Chondrocyte (in vitro differentiated cells): ENCODE results near the gene AGBL4. TPM values are rescaled to one million over a fixed set of nuclear protein-coding genes. Genes with fewer than 3 reads are reported as not detected.
"Not testable (repeated sequence)": the region's sequence is repeated elsewhere in the genome, so short reads cannot be mapped to it uniquely, and the experiment has no call there.

Experiments used
- DNase-seq: peaks from one replicate; pipeline ENCODE4 v3.0.0; 2021; ENCODE audit warnings: mixed read lengths, low spot score
- H3K27ac Mint-ChIP-seq: one replicate; pipeline ENCODE4 v1.8.0; 2021; ENCODE audit warnings: mild to moderate bottlenecking, moderate library complexity, mixed read lengths; ENCODE audit not compliant: unreplicated experiment
- H3K27me3 Mint-ChIP-seq: 2 replicates; pipeline ENCODE4 v1.8.0; 2021; ENCODE audit warnings: low read depth, mixed read lengths
- H3K36me3 Mint-ChIP-seq: 2 replicates; pipeline ENCODE4 v1.8.0; 2021; ENCODE audit warnings: low read depth, mixed read lengths
- H3K4me1 Mint-ChIP-seq: 2 replicates; pipeline ENCODE4 v1.8.0; 2021; ENCODE audit warnings: low read depth, mild to moderate bottlenecking, mixed read lengths
- H3K4me3 Mint-ChIP-seq: one replicate; pipeline ENCODE4 v1.8.0; 2021; ENCODE audit warnings: mild to moderate bottlenecking, moderate library complexity, mixed read lengths; ENCODE audit not compliant: unreplicated experiment
- H3K9me3 Mint-ChIP-seq: 2 replicates; pipeline ENCODE4 v1.8.0; 2021; ENCODE audit warnings: low read depth, mixed read lengths
- total RNA-seq: library from RNA; stranded (reverse); gene quantifications from 3 replicates; pipeline ENCODE4 v1.2.1, GENCODE V29; 2021
- TF ChIP-seq, protein P1 (sequence below): fragments of 200-600 bp; sonication (generic); IDR thresholded peaks from 2 replicates; pipeline ENCODE4 v1.5.0; 2021; ENCODE audit warnings: antibody characterized with exemption, mild to moderate bottlenecking, moderate library complexity

The AGBL4 gene
- total RNA-seq, 1 donor from 2014 or later: not detected

DNA sequence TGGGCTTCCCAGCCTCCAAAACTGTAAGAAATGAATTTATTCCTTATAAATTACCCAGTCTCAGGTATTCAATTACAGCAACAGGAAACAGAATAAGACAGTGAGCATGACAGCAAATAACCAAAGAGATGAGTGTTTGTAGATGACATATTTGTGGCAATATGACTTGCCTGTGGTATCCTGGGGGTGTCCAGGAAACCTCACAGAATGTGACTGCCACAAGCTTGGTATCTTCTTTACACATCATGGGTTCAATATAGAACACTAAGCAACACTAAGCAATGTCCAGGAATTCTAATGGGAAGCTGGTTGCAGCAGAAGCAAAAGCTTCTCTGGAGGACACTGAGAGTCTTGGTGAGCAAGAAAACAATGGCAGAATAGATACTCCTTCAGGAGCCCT is 1010.7 kb downstream of the AGBL4 start:
- Mint-ChIP-seq H3K27me3 (no peaks in the 10 kb centered on the region), H3K9me3 (peaks cover 6% of the 10 kb centered on the region), H3K36me3 (no peaks in the 10 kb centered on the region), H3K4me1 (no peaks in the 10 kb centered on the region), H3K4me3 (no peak overlapping the region), H3K27ac (no peak overlapping the region)
- DNase-seq: no peak
- TF ChIP-seq, protein P1, sequence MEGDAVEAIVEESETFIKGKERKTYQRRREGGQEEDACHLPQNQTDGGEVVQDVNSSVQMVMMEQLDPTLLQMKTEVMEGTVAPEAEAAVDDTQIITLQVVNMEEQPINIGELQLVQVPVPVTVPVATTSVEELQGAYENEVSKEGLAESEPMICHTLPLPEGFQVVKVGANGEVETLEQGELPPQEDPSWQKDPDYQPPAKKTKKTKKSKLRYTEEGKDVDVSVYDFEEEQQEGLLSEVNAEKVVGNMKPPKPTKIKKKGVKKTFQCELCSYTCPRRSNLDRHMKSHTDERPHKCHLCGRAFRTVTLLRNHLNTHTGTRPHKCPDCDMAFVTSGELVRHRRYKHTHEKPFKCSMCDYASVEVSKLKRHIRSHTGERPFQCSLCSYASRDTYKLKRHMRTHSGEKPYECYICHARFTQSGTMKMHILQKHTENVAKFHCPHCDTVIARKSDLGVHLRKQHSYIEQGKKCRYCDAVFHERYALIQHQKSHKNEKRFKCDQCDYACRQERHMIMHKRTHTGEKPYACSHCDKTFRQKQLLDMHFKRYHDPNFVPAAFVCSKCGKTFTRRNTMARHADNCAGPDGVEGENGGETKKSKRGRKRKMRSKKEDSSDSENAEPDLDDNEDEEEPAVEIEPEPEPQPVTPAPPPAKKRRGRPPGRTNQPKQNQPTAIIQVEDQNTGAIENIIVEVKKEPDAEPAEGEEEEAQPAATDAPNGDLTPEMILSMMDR: no peak

DNA sequence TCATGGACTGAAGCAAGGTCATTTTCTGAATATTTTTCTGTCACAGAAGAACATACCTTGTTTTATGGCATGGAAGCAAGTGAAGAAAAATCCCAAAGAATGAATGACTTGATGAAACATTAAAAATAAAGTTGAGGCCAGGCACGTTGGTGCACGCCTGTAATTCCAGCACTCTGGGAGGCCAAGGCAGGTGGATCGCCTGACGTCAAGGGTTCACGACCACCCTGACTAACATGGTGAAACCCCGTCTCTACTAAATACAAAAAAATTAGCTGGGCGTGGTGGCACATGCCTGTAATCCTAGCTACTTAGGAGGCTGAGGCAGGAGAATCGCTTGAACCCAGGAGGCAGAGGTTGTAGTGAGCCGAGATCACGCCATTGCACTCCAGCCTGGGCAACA is 1020.8 kb downstream of the AGBL4 start:
- H3K4me1 Mint-ChIP-seq, H3K4me3 Mint-ChIP-seq, H3K36me3 Mint-ChIP-seq, H3K27ac Mint-ChIP-seq, DNase-seq, H3K27me3 Mint-ChIP-seq: not testable (repeated sequence)
- peaks cover 20% of the 10 kb centered on the region for H3K9me3 Mint-ChIP-seq

DNA sequence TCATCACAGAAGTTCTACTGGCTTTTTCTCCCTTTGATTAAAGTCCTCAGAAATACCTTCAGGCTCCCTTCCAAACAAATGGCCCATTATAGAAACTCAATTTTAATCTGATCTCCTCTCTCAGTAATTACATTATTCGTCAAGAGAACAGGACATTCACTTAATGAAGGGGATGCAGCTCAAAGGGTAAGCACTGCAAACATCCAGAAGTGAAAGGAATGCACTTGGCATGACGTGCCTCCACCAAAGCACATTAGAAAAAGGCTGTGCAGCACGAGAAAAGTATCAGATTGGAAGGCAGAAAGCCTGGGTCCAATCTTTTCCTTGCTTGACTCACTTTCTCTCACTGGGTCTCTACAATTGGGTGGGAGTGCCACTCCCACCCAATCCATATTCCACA is 1024.4 kb downstream of the AGBL4 start:
- TF ChIP-seq, protein P1: no peak
- no peak overlapping the region for H3K4me3 Mint-ChIP-seq
- no peak overlapping the region for H3K27ac Mint-ChIP-seq
- no peaks in the 10 kb centered on the region for H3K27me3 Mint-ChIP-seq
- DNase-seq: no peak
- no peaks in the 10 kb centered on the region for H3K36me3 Mint-ChIP-seq
- no peaks in the 10 kb centered on the region for H3K4me1 Mint-ChIP-seq
- H3K9me3 Mint-ChIP-seq: peaks cover 16% of the 10 kb centered on the region

DNA sequence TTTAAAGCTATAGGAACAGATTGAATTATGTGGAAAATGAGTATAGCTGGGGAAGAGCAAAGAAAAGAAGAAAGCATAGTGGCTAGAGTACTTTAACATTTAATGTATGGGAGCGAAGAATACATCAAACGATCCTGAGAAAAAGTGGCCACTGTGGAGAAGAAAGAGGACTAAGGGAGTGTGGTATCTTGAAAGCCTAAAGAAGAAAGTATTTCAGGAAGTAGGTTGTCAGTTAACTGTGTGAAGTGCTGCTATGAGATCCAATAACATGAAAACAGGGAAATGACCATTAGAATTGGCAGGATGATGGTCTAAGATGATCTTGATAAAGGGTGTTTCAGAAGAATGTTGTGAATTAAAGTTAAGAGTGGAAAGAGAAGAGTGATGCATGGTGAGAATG is 1027.4 kb downstream of the AGBL4 start:
- Mint-ChIP-seq H3K9me3 (peaks cover 16% of the 10 kb centered on the region), H3K4me3 (no peak overlapping the region), H3K27ac (no peak overlapping the region), H3K4me1 (no peaks in the 10 kb centered on the region), H3K27me3 (no peaks in the 10 kb centered on the region), H3K36me3 (no peaks in the 10 kb centered on the region)
- TF ChIP-seq, protein P1: no peak
- DNase-seq: no peak

DNA sequence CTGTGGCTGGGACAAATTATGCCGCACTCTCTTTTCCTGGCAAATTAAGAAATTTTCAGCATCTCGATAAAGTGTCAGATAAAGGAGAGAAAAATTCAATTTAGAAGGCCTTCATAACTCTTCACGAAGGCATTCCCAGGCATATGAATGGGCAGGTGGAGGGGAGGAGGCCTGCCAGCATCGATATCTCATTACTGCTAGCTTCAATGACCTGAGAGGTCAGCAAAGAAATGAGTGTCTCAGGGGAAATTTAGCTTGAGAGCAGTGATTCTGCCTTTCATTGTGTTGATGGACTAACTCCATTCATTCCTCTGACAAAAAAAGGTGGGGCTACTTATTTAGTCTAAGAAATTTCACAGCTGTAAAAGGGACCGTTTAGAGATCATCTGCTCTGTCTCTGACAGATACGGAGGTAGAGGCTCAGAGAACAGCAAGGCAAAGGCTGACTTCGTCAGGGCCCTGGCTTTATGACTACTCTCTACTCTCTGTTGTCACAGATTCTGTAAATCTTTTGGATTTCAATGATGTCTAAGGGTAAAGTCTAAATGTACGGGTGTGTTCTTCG is 1035.0 kb downstream of the AGBL4 start:
- no peak for DNase-seq
- Mint-ChIP-seq H3K4me1 (no peaks in the 10 kb centered on the region), H3K9me3 (peaks cover 9% of the 10 kb centered on the region), H3K27ac (no peak overlapping the region), H3K4me3 (no peak overlapping the region), H3K36me3 (no peaks in the 10 kb centered on the region), H3K27me3 (no peaks in the 10 kb centered on the region)
- TF ChIP-seq, protein P1: no peak

DNA sequence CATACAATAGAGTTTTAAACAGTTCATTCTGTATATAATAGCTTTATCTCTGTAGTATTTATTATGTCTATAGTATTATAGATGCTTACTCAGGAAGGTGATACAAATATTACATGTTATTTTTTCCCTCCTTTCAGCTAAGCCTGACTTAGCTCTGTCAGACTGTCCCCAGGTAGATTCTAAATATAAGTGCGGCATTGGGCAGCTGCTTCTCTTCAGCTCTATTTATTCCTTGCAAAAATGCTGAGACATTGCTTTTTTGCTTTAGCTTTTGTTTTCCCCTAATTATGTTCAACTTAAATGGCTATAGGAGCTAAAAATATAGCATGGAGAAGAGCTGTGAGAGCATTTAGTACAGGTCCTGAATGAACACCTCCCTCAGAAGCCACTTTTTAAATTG is 1043.8 kb downstream of the AGBL4 start:
- H3K4me3 Mint-ChIP-seq: no peak overlapping the region
- DNase-seq: no peak
- no peaks in the 10 kb centered on the region for H3K27me3 Mint-ChIP-seq
- H3K36me3 Mint-ChIP-seq: no peaks in the 10 kb centered on the region
- TF ChIP-seq, protein P1: no peak
- no peak overlapping the region for H3K27ac Mint-ChIP-seq
- H3K4me1 Mint-ChIP-seq: no peaks in the 10 kb centered on the region
- H3K9me3 Mint-ChIP-seq: peaks cover 3% of the 10 kb centered on the region
